ENCODE results near the gene LMTK3.

- TF ChIP-seq CTCF (conservative IDR thresholded peaks at IDR 0.05; ENCODE audit: low read depth in 2 of 2) (no peak), POLR2AphosphoS5 (IDR thresholded peaks at IDR 0.05; ENCODE audit: low read depth) (no peak), ETS1 (IDR thresholded peaks at IDR 0.05) (no peak), REST (IDR thresholded peaks at IDR 0.05; ENCODE audit: unreplicated experiment) (no peak), ZNF331 (CRISPR knock-in tag; IDR thresholded peaks at IDR 0.05; ENCODE audit: low read depth) (no peak), CREB1 (CRISPR knock-in tag; IDR thresholded peaks at IDR 0.05; ENCODE audit: low read depth) (no peak), EZH2 (IDR thresholded peaks at IDR 0.05; ENCODE audit: low read depth, unreplicated experiment) (no peak), NANOG (IDR thresholded peaks at IDR 0.05; ENCODE audit: borderline replicate concordance) (no peak), EZH2phosphoT487 (IDR thresholded peaks at IDR 0.05; ENCODE audit: unreplicated experiment) (no peak), JUNB (IDR thresholded peaks at IDR 0.05; ENCODE audit: unreplicated experiment) (no peak), ZNF114 (CRISPR knock-in tag; IDR thresholded peaks at IDR 0.05) (no peak)
Observed at GRCh38 chr19:48537541-48537940, 25.9 kb upstream of the LMTK3 start.

Data from GM23338 (cell line).